Epidermal melanocyte (primary cell): ENCODE data around the gene CX3CR1.
"Not testable (repeated sequence)": the region's sequence is repeated elsewhere in the genome, so short reads cannot be mapped to it uniquely, and the experiment has no call there.

Source experiments
- DNase-seq: peaks from one replicate; pipeline ENCODE4 v3.0.0; 2011; ENCODE audit warnings: low spot score; ENCODE audit not compliant: insufficient read length

CX3CR1 gene

GRCh38 chr3:39267631-39268548 is 11.9 kb downstream of the CX3CR1 start:
- DNase-seq, result no peak

GRCh38 chr3:39264053-39264452 is 15.8 kb downstream of the CX3CR1 start:
- DNase-seq, result no peak

GRCh38 chr3:39263576-39263975 is 16.3 kb downstream of the CX3CR1 start:
- no peak for DNase-seq

- no peak for DNase-seq
Observed at GRCh38 chr3:39262846-39263245, 17.0 kb downstream of the CX3CR1 start.

GRCh38 chr3:39261726-39262125 is 18.1 kb downstream of the CX3CR1 start:
- no peak for DNase-seq

GRCh38 chr3:39260957-39261356 is 18.9 kb downstream of the CX3CR1 start:
- peak; percentile 90 for DNase-seq

- no peak for DNase-seq
Observed at GRCh38 chr3:39260318-39260717, 19.5 kb downstream of the CX3CR1 start.

GRCh38 chr3:39255503-39256325 is 24.1 kb downstream of the CX3CR1 start:
- DNase-seq, result no peak

GRCh38 chr3:39254806-39255449 is 24.9 kb downstream of the CX3CR1 start:
- no peak for DNase-seq

- no peak for DNase-seq
Observed at GRCh38 chr3:39251576-39251975, 28.3 kb downstream of the CX3CR1 start.

- DNase-seq, result no peak
Observed at GRCh38 chr3:39250116-39250747, 29.6 kb downstream of the CX3CR1 start.

GRCh38 chr3:39249453-39250115 is 30.3 kb downstream of the CX3CR1 start:
- DNase-seq, result no peak

GRCh38 chr3:39241561-39241960 is 38.3 kb downstream of the CX3CR1 start:
- DNase-seq, result no peak

GRCh38 chr3:39237027-39237426 is 42.8 kb downstream of the CX3CR1 start:
- no peak for DNase-seq

- DNase-seq, result no peak
Observed at GRCh38 chr3:39234651-39235050, 45.2 kb downstream of the CX3CR1 start.

- DNase-seq, result no peak
Observed at GRCh38 chr3:39232859-39233258, 47.0 kb downstream of the CX3CR1 start.

- no peak for DNase-seq
Observed at GRCh38 chr3:39230453-39230852, 49.4 kb downstream of the CX3CR1 start.

- no peak for DNase-seq
Observed at GRCh38 chr3:39228496-39228895, 51.3 kb downstream of the CX3CR1 start.

- DNase-seq, result not testable (repeated sequence)
Observed at GRCh38 chr3:39227596-39227995, 52.2 kb downstream of the CX3CR1 start.

- DNase-seq, result no peak
Observed at GRCh38 chr3:39226106-39226741, 53.6 kb downstream of the CX3CR1 start.
